Measurements from ENCODE around the gene PTPMT1.
"Not testable (repeated sequence)": the region's sequence is repeated elsewhere in the genome, so short reads cannot be mapped to it uniquely, and the experiment has no call there.

Gene PTPMT1

DNA sequence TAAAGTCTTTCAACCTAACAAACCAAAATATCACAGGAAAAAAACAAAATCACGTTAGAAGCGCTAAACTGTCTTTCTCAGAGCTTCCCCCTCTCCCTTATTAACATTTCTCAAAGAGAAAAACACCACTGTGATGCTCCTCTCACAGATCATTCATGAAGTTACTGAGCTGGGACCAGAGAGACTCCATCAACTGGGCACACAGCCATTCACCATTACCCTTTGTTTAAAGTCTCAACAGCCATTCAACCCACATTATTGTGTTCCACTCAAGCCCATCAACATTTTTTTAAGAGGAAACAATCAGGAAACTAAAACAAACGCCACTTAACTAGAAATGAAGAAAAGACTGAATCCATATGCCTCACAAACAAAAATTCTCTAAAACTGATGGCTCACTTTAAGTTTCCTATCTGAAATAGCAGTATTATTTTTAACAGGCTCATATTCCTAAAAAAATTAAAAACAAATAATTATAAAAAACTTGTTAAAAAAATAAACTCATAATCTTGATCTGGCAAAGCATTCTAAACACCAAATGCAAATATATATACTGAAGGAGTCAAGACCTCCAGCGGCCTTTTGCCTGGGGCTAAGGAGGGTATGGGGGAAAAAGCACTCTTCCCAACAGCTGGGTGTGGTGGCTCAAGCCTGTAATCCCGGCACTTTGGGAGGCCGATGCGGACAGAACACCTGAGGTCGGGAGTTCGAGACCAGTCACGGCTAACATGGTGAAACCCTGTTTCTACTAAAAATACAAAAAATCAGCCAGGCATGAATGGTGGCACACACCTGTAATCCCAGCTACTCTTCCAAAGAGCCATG lies 26.4 kb upstream of the PTPMT1 start:
- H3K4me3 ChIP-seq (ENCODE audit: low read length): no peak overlapping the region
- no peak overlapping the region for H3K27ac ChIP-seq (ENCODE audit: low read length)
- H3K9me3 ChIP-seq (ENCODE audit: insufficient read depth, low read length): no peaks in the 10 kb centered on the region

DNA sequence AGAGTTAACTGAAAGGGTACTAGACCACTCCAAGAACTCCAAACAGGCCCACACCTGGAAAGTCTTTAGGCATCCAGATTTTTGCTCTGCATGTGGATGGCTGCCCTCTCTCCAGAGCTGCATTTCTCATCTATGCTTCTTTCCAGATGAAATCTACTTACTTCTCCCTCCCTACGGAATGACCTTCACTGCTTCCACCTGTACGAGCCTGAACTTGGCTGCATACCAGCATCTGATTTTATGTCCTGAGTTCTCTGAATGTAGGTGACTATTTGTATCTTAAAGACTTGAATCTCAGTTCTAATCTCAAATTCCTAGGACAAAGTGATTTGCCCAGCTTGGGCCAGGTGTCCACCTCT lies 25.7 kb upstream of the PTPMT1 start:
- Histone ChIP-seq H3K4me2 (ENCODE audit: low read length) (no peak overlapping the region), H3K9me3 (ENCODE audit: insufficient read depth, low read length) (no peaks in the 10 kb centered on the region), H3K9ac (ENCODE audit: low read length) (no peak overlapping the region), H3K27me3 (ENCODE audit: low read depth, low read length) (no peaks in the 10 kb centered on the region), H3K79me2 (ENCODE audit: low read length) (peaks cover 100% of the 10 kb centered on the region), H3K4me1 (ENCODE audit: low read length) (peaks cover 21% of the 10 kb centered on the region), H2AFZ (ENCODE audit: low read depth, low read length) (no peak overlapping the region), H3K27ac (ENCODE audit: low read length) (no peak overlapping the region), H4K20me1 (ENCODE audit: insufficient read depth, low read length) (peaks cover 90% of the 10 kb centered on the region), H3K36me3 (replicated peaks; ENCODE audit: low read depth, low read length) (peaks cover 30% of the 10 kb centered on the region), H3K4me3 (ENCODE audit: low read length) (no peak overlapping the region)
- TF ChIP-seq CTCF (IDR thresholded peaks at IDR 0.05; ENCODE audit: low read depth, low read length) (no peak), EZH2phosphoT487 (IDR thresholded peaks at IDR 0.05; ENCODE audit: low read depth) (no peak)

More for the DNA sequence above, 26.4 kb upstream of the PTPMT1 start:
- Histone ChIP-seq H2AFZ (ENCODE audit: low read depth, low read length) (no peak overlapping the region), H3K36me3 (replicated peaks; ENCODE audit: low read depth, low read length) (peaks cover 30% of the 10 kb centered on the region), H3K27me3 (ENCODE audit: low read depth, low read length) (no peaks in the 10 kb centered on the region), H3K9ac (ENCODE audit: low read length) (no peak overlapping the region), H3K79me2 (ENCODE audit: low read length) (peaks cover 100% of the 10 kb centered on the region), H3K4me2 (ENCODE audit: low read length) (no peak overlapping the region), H3K4me1 (ENCODE audit: low read length) (peaks cover 21% of the 10 kb centered on the region), H4K20me1 (ENCODE audit: insufficient read depth, low read length) (peaks cover 88% of the 10 kb centered on the region)
- TF ChIP-seq CTCF (IDR thresholded peaks at IDR 0.05; ENCODE audit: low read depth, low read length): no peak
- no peak for TF ChIP-seq EZH2phosphoT487 (IDR thresholded peaks at IDR 0.05; ENCODE audit: low read depth)

DNA sequence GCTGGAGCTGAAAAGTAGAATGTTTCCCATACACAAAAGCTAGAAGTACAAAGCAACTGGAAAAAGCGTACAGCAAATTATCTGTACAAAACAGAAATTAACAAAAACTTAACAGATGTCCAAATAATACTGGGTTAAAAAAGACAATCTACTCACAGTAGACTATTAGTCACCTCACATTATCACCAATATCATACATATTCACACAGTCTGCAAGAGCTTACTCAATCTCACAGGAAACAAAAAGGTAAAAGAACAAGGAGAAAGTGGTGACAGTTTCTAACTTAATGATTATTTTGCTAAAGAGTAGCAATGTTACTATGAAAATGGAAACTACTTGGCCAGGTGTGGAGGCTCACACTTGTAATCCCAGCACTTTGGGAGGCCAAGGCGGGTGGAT lies 24.3 kb upstream of the PTPMT1 start:
- no peak for TF ChIP-seq CTCF (IDR thresholded peaks at IDR 0.05; ENCODE audit: low read depth, low read length)
- no peak for TF ChIP-seq EZH2phosphoT487 (IDR thresholded peaks at IDR 0.05; ENCODE audit: low read depth)
- Histone ChIP-seq H3K4me1 (ENCODE audit: low read length) (peaks cover 21% of the 10 kb centered on the region), H4K20me1 (ENCODE audit: insufficient read depth, low read length) (peaks cover 91% of the 10 kb centered on the region), H3K9ac (ENCODE audit: low read length) (no peak overlapping the region), H3K9me3 (ENCODE audit: insufficient read depth, low read length) (no peaks in the 10 kb centered on the region), H3K27me3 (ENCODE audit: low read depth, low read length) (no peaks in the 10 kb centered on the region), H3K4me3 (ENCODE audit: low read length) (no peak overlapping the region), H3K79me2 (ENCODE audit: low read length) (peaks cover 100% of the 10 kb centered on the region), H2AFZ (ENCODE audit: low read depth, low read length) (no peak overlapping the region), H3K27ac (ENCODE audit: low read length) (no peak overlapping the region), H3K36me3 (replicated peaks; ENCODE audit: low read depth, low read length) (peaks cover 30% of the 10 kb centered on the region), H3K4me2 (ENCODE audit: low read length) (no peak overlapping the region)

- Histone ChIP-seq H3K27ac (ENCODE audit: low read length) (no peak overlapping the region), H3K79me2 (ENCODE audit: low read length) (peaks cover 100% of the 10 kb centered on the region), H3K36me3 (replicated peaks; ENCODE audit: low read depth, low read length) (peaks cover 26% of the 10 kb centered on the region), H3K27me3 (ENCODE audit: low read depth, low read length) (no peaks in the 10 kb centered on the region), H2AFZ (ENCODE audit: low read depth, low read length) (no peak overlapping the region), H4K20me1 (ENCODE audit: insufficient read depth, low read length) (peaks cover 90% of the 10 kb centered on the region), H3K4me2 (ENCODE audit: low read length) (no peak overlapping the region), H3K9me3 (ENCODE audit: insufficient read depth, low read length) (no peaks in the 10 kb centered on the region), H3K4me3 (ENCODE audit: low read length) (no peak overlapping the region), H3K9ac (ENCODE audit: low read length) (no peak overlapping the region), H3K4me1 (ENCODE audit: low read length) (peaks cover 24% of the 10 kb centered on the region)
- TF ChIP-seq EZH2phosphoT487 (IDR thresholded peaks at IDR 0.05; ENCODE audit: low read depth) (no peak), CTCF (IDR thresholded peaks at IDR 0.05; ENCODE audit: low read depth, low read length) (no peak)
Observed at GRCh38 chr11:47545298-47545697, 20.1 kb upstream of the PTPMT1 start.

GRCh38 chr11:47546274-47546673 lies 19.1 kb upstream of the PTPMT1 start:
- H3K9ac ChIP-seq (ENCODE audit: low read length); H3K27me3 ChIP-seq (ENCODE audit: low read depth, low read length); H3K4me2 ChIP-seq (ENCODE audit: low read length); H3K9me3 ChIP-seq (ENCODE audit: insufficient read depth, low read length); H2AFZ ChIP-seq (ENCODE audit: low read depth, low read length); H3K27ac ChIP-seq (ENCODE audit: low read length); H3K4me3 ChIP-seq (ENCODE audit: low read length): not testable (repeated sequence)
- H3K79me2 ChIP-seq (ENCODE audit: low read length): peaks cover 100% of the 10 kb centered on the region
- peaks cover 29% of the 10 kb centered on the region for H3K36me3 ChIP-seq (replicated peaks; ENCODE audit: low read depth, low read length)
- peaks cover 32% of the 10 kb centered on the region for H3K4me1 ChIP-seq (ENCODE audit: low read length)
- peaks cover 90% of the 10 kb centered on the region for H4K20me1 ChIP-seq (ENCODE audit: insufficient read depth, low read length)

All from OCI-LY3 (cell line).